Measurements from ENCODE around the gene FGD3. TPM values are rescaled to one million over a fixed set of nuclear protein-coding genes. Genes with fewer than 3 reads are reported as not detected.

Gene FGD3
- polyA plus RNA-seq, 2 of the 4 experiments (the other 2 are of a cell fraction) = 0.18 to 0.23 TPM

- TF ChIP-seq HMGXB4 (CRISPR knock-in tag; IDR thresholded peaks at IDR 0.05; ENCODE audit: borderline replicate concordance) = no peak
These were observed 13.4 kb downstream of the FGD3 start (continued) for GRCh38 chr9:92960561-92961290.

- H3K4me2 ChIP-seq = no peak overlapping the region
- FAIRE-seq (no peak), DNase-seq (ENCODE audit: low read depth in 1 of 2, low spot score in 1 of 2) (no peak), ATAC-seq (no peak)
- no peak overlapping the region for H3K4me3 ChIP-seq
- H3K27ac ChIP-seq = no peak overlapping the region
- no peaks in the 10 kb centered on the region for H3K4me1 ChIP-seq
- POLR2A ChIA-PET = no interaction called here
- CTCF ChIA-PET = no interaction called here
- 42% methylated on average over 3 of the region's 3 CpGs for WGBS (ENCODE audit: missing lambda C conversion rate)
- TF ChIP-seq ESRRA (IDR thresholded peaks at IDR 0.05; ENCODE audit: borderline replicate concordance, low read length) = no peak
- H3K9me3 ChIP-seq = no peaks in the 10 kb centered on the region
These were observed 14.4 kb downstream of the FGD3 start for GRCh38 chr9:92961627-92962302.

- no peak for FAIRE-seq
- H3K4me1 ChIP-seq = no peaks in the 10 kb centered on the region
- 82% methylated on average over 2 of the region's 2 CpGs for WGBS (ENCODE audit: missing lambda C conversion rate)
- DNase-seq (ENCODE audit: low read depth in 1 of 2, low spot score in 1 of 2) = no peak
- POLR2A ChIA-PET = no interaction called here
- H3K4me3 ChIP-seq = no peak overlapping the region
- TF ChIP-seq EHF (CRISPR knock-in tag; IDR thresholded peaks at IDR 0.05) = no peak
- no peak for TF ChIP-seq HOXA7 (CRISPR knock-in tag; IDR thresholded peaks at IDR 0.05)
- TF ChIP-seq JUN (IDR thresholded peaks at IDR 0.05) = no peak
- no peak for TF ChIP-seq ZC3H11A (IDR thresholded peaks at IDR 0.05)
- no peak for TF ChIP-seq CBX8 (IDR thresholded peaks at IDR 0.05)
- TF ChIP-seq KDM1A (IDR thresholded peaks at IDR 0.05; ENCODE audit: low read depth) = no peak
- TF ChIP-seq KDM5A (IDR thresholded peaks at IDR 0.05) = no peak
- TF ChIP-seq RAD21 (conservative IDR thresholded peaks at IDR 0.05 in 1 of 2, IDR thresholded peaks at IDR 0.05 in 1 of 2) = no peak
- no peak for TF ChIP-seq ZSCAN20 (CRISPR knock-in tag; IDR thresholded peaks at IDR 0.05)
- no peak for TF ChIP-seq RNF2 (IDR thresholded peaks at IDR 0.05; ENCODE audit: borderline replicate concordance, low read depth)
- no peak for TF ChIP-seq FOSL2 (IDR thresholded peaks at IDR 0.05)
- no peak for TF ChIP-seq FOSL2 (CRISPR knock-in tag; IDR thresholded peaks at IDR 0.05)
- no peak for TF ChIP-seq HES2 (IDR thresholded peaks at IDR 0.05)
- no peak for TF ChIP-seq ZNF302 (CRISPR knock-in tag; IDR thresholded peaks at IDR 0.05)
- TF ChIP-seq, protein P1, sequence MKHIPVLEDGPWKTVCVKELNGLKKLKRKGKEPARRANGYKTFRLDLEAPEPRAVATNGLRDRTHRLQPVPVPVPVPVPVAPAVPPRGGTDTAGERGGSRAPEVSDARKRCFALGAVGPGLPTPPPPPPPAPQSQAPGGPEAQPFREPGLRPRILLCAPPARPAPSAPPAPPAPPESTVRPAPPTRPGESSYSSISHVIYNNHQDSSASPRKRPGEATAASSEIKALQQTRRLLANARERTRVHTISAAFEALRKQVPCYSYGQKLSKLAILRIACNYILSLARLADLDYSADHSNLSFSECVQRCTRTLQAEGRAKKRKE (CRISPR knock-in tag; IDR thresholded peaks at IDR 0.05; ENCODE audit: low read depth) = no peak
- TF ChIP-seq, protein P2, sequence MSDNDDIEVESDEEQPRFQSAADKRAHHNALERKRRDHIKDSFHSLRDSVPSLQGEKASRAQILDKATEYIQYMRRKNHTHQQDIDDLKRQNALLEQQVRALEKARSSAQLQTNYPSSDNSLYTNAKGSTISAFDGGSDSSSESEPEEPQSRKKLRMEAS (IDR thresholded peaks at IDR 0.05) = no peak
- CTCF ChIA-PET = interaction anchor here (0.9 kb wide), 1 partner anchor 14 kb away, joined by 3 read pairs; no protein-coding TSS in a partner anchor
- no peak for ATAC-seq
- no peak overlapping the region for H3K4me2 ChIP-seq
- H3K27ac ChIP-seq = no peak overlapping the region
- no peaks in the 10 kb centered on the region for H3K9me3 ChIP-seq
These were observed 15.0 kb downstream of the FGD3 start for GRCh38 chr9:92962303-92962649.

Data from A549 (cell line).